Measurements from ENCODE around the gene SHB. TPM values are rescaled to one million over a fixed set of nuclear protein-coding genes. Genes with fewer than 3 reads are reported as not detected.

SHB gene
- total and polyA plus RNA-seq, 2 of the 8 experiments (the other 6 are each of a cell fraction or from before 2014, with no cell fraction given), result 4.1 to 12.6 TPM

GRCh38 chr9:38075272-38075671, 6.2 kb upstream of the SHB start:
- H2BK20ac ChIP-seq (ENCODE audit: low read length), result no peak overlapping the region
- H3K56ac ChIP-seq (replicated peaks; ENCODE audit: insufficient read length, low read depth, low read length), result no peak overlapping the region
- H3K79me2 ChIP-seq (ENCODE audit: control insufficient read depth in 1 of 2, insufficient read depth in 2 of 2, low read length in 2 of 2), result no peaks in the 10 kb centered on the region
- POLR2A ChIA-PET (ENCODE audit: partially characterized antibody), result no interaction called here
- no peak overlapping the region for H4K91ac ChIP-seq (replicated peaks; ENCODE audit: insufficient read length, low read length)
- no peak overlapping the region for H3K18ac ChIP-seq (ENCODE audit: extremely low read depth, low read length)
- DNase-seq (ENCODE audit: low read depth in 1 of 2, low spot score in 2 of 2) (no peak), FAIRE-seq (no peak)
- no peak overlapping the region for H3K14ac ChIP-seq (ENCODE audit: insufficient read length)
- H3K79me1 ChIP-seq (ENCODE audit: low read depth, low read length), result no peaks in the 10 kb centered on the region
- no peak overlapping the region for H3K9ac ChIP-seq (replicated peaks in 1 of 4; ENCODE audit: extremely low read depth in 1 of 4, low read depth in 3 of 4, low read length in 3 of 4)
- H3K4ac ChIP-seq (replicated peaks; ENCODE audit: insufficient read length, low read depth, low read length), result no peak overlapping the region
- H2BK15ac ChIP-seq (ENCODE audit: low read length), result no peak overlapping the region
- no peak overlapping the region for H4K8ac ChIP-seq (ENCODE audit: extremely low read depth, insufficient read depth, low read length)
- H2AFZ ChIP-seq (ENCODE audit: low read length), result no peak overlapping the region
- TF ChIP-seq CHD1 (IDR thresholded peaks at IDR 0.05; ENCODE audit: low read depth, low read length) (no peak), RXRA (IDR thresholded peaks at IDR 0.05; ENCODE audit: insufficient read depth, low read depth, low read length) (no peak), YY1 (IDR thresholded peaks at IDR 0.05; ENCODE audit: low read depth, low read length) (no peak), POLR2A (IDR thresholded peaks at IDR 0.05; ENCODE audit: control extremely low read depth in 1 of 2, low read depth in 2 of 2, low read length in 2 of 2) (no peak), NRF1 (IDR thresholded peaks at IDR 0.05; ENCODE audit: low read depth, low read length) (no peak), CREB1 (IDR thresholded peaks at IDR 0.05) (no peak), PHF8 (conservative IDR thresholded peaks at IDR 0.05; ENCODE audit: low read depth, low read length) (no peak), CBX5 (IDR thresholded peaks at IDR 0.05; ENCODE audit: low read depth, low read length) (no peak), ZNF274 (IDR thresholded peaks at IDR 0.05; ENCODE audit: borderline replicate concordance, extremely low read depth, low read length) (no peak), TAF7 (optimal IDR thresholded peaks at IDR 0.05; ENCODE audit: borderline replicate concordance, low read depth, low read length) (no peak)
- no peak overlapping the region for H4K5ac ChIP-seq (ENCODE audit: insufficient read length, low read depth, low read length)
- H3K4me3 ChIP-seq (ENCODE audit: extremely low read depth in 1 of 4, insufficient read depth in 2 of 4, low read depth in 3 of 4, low read length in 4 of 4), result no peak overlapping the region
- H3K9me3 ChIP-seq (ENCODE audit: insufficient read depth in 2 of 2, low read depth in 1 of 2, low read length in 1 of 2), result peaks cover 0 to 3% of the 10 kb centered on the region in 2 experiments; a peak in 1 of 4 replicates
- no peaks in the 10 kb centered on the region for H4K20me1 ChIP-seq (replicated peaks in 1 of 2; ENCODE audit: control insufficient read depth in 1 of 2, insufficient read depth in 2 of 2, low read length in 2 of 2)
- WGBS, 2 experiments (ENCODE audit: extremely low coverage in 1 of 2, insufficient coverage in 1 of 2, insufficient read length in 1 of 2, insufficient replicate concordance in 2 of 2, low coverage in 1 of 2, low lambda C conversion rate in 2 of 2, missing lambda C conversion rate in 1 of 2), result 88% methylated on average over 16 of the region's 34 CpGs; no CpG with 5 or more reads in 1 of the 2 experiments
- H2AK5ac ChIP-seq (ENCODE audit: low read depth, low read length), result no peak overlapping the region
- no peak overlapping the region for H2BK5ac ChIP-seq (ENCODE audit: low read depth, low read length)
- 0 out of 2 replicates have a peak, but pooled peaks cover 2% of the 10 kb centered on the region for H3K23me2 ChIP-seq (ENCODE audit: low read depth, low read length)
- H3K4me2 ChIP-seq (ENCODE audit: insufficient read depth in 1 of 2, low read depth in 2 of 2, low read length in 2 of 2), result no peak overlapping the region
- no peak overlapping the region for H3K23ac ChIP-seq (ENCODE audit: insufficient read length)
- no peak overlapping the region for H3K27ac ChIP-seq (ENCODE audit: low read depth, low read length)
- H3K36me3 ChIP-seq (ENCODE audit: control insufficient read depth in 2 of 4, insufficient read depth in 4 of 4, low read length in 3 of 4), result no peaks in the 10 kb centered on the region
- H3K4me1 ChIP-seq (replicated peaks in 1 of 4; ENCODE audit: control insufficient read depth in 3 of 4, insufficient read depth in 4 of 4, low read length in 3 of 4), result no peaks in the 10 kb centered on the region; a peak in 1 of 7 replicates
- H2BK12ac ChIP-seq (ENCODE audit: low read depth, low read length), result no peak overlapping the region
- H3K27me3 ChIP-seq (replicated peaks in 1 of 4; ENCODE audit: control insufficient read depth in 3 of 4, extremely low read depth in 1 of 4, insufficient read depth in 3 of 4, low read length in 3 of 4), result no peaks in the 10 kb centered on the region
- no peak overlapping the region for H2BK120ac ChIP-seq (replicated peaks; ENCODE audit: low read depth, low read length)
- CTCF ChIA-PET (ENCODE audit: partially characterized antibody), result interaction anchor here (1.0 to 3.9 kb wide), 5 partner anchors 9 to 58 kb away, joined by 3 to 36 read pairs (median 4); no protein-coding TSS in a partner anchor
